ENCODE data around the gene KRTAP16-1. TPM values are rescaled to one million over a fixed set of nuclear protein-coding genes. Genes with fewer than 3 reads are reported as not detected.

KRTAP16-1 gene
- total RNA-seq, 1 donor from 2014 or later, result not detected

DNA sequence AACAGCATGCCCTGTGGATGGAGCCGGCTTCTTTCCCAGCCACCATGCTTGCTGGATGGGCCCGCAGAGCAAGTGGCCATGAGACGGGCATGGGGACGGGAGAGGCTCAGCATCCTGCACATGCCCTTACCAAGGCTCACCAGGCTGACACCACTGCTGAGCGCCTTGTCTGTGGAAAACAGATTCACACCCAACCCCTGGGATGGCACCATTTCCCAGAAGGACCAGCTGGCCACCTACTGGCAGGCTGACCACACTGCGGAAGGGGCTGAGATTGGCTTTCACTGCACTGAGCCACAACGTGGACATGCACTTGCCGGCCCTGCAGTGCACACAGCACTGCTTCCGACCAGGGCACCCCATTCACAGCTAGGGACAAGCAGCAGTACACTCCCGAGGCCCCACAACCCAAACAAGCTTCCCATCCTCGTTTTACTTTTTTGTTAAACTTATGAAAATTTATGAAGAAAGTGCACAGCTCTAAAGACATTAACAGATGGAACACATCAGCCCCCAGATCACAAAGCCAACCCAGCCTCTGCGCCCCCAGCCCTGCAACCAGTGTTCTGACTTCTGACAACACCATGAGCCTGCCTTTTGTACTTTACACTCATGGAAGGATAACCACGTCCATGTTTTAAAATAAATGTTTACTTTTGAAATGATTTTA is 20.3 kb upstream of the KRTAP16-1 start:
- peak; percentile 67 for DNase-seq

- no peak for DNase-seq
Measured at GRCh38 chr17:41328207-41328606, 19.1 kb upstream of the KRTAP16-1 start.

- DNase-seq, result no peak
Measured at GRCh38 chr17:41327411-41328120, 18.5 kb upstream of the KRTAP16-1 start.

GRCh38 chr17:41326173-41327145 is 17.4 kb upstream of the KRTAP16-1 start:
- no peak for DNase-seq

- DNase-seq, result no peak
Measured at GRCh38 chr17:41325611-41326010, 16.5 kb upstream of the KRTAP16-1 start.

- no peak for DNase-seq
Measured at GRCh38 chr17:41325126-41325525, 16.0 kb upstream of the KRTAP16-1 start.

GRCh38 chr17:41324180-41325075 is 15.3 kb upstream of the KRTAP16-1 start:
- DNase-seq, result peak; percentile 12

- no peak for DNase-seq
Measured at GRCh38 chr17:41322903-41323895, 14.1 kb upstream of the KRTAP16-1 start.

DNA sequence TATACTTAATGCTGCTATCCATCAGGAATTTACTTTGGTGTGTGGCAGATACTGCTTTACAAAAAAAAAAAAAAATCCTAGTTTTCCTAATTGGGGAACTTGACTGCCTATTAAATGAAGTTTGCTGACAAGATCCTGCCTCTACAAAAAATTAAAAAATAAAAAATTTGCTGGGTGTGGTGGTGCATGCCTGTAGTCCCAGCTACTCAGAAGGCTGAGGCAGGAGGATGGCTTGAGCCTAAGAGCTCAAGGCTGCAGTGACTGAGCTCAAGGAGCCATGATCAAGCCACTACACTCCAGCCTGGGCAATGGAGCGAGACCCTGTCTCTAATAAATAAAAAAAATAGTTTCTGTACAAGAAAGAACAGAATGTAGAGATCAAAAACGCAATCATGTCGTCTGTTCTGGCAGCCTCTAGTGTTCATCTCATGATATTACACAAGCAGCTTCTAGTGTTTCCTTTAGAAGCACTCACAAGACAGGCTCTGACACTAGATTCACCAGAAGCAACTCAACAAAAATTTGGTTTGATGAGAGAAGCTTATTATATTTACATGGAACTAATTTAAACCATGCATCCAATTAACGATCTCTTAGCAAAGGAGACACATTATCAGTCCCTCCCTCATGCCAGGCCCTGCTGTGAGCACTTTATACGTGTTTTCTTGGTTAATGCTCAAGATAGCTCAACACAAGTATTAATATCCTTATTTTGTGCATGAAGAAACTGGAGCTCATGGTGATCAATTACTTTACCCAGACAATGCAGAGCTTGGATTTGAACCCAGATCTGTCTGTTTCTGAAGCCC is 13.2 kb upstream of the KRTAP16-1 start:
- DNase-seq, result peak; percentile 68

DNA sequence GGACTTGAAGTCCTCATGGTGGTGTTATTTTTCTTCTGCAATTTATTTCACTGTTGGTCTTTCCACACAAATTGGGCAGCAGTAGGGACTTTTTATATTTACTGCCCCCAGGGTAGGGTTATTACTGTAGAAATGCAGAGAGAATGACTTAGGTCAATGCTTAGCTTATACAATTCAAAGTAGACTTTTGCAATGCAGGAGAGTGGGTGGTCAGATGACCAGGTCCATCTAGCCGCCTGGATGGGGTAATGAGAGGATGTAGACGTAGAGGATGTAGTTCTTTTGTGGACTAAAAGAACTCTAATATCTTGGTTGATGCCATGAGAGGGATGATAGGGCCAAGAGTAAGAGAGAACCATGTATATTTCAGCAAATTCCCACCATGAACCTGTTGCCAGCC is 9.1 kb upstream of the KRTAP16-1 start:
- DNase-seq, result no peak

DNA sequence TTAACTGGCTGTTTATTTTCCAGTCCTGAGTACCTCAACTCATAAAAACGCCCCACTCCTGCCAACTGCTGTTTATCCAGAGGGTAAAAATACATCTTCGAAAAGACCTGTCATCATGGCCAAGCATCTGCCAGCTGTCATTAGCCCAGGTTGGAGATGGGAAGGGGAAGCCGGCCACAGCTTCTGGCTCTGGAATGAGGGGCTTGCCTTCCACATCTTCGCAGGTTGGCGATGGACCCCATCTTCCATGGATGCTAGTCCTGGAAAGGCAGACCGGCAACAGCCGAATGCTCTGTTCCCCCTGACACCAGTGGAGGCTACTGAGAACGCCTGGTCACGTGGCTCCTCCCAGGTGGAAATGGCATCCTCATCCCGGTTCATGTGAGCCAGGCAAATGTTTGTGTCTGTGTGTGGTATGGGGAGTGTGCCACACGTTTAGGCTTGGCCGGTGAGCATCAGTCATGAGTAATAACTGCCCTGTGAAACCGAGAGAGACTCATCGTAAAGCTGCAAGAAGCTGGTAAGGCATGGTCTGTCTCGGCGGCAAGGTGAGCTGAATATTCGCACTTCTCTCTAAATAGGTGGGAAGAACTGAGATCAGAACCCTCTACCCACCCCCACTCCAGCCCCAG is 6.8 kb upstream of the KRTAP16-1 start:
- no peak for DNase-seq

DNA sequence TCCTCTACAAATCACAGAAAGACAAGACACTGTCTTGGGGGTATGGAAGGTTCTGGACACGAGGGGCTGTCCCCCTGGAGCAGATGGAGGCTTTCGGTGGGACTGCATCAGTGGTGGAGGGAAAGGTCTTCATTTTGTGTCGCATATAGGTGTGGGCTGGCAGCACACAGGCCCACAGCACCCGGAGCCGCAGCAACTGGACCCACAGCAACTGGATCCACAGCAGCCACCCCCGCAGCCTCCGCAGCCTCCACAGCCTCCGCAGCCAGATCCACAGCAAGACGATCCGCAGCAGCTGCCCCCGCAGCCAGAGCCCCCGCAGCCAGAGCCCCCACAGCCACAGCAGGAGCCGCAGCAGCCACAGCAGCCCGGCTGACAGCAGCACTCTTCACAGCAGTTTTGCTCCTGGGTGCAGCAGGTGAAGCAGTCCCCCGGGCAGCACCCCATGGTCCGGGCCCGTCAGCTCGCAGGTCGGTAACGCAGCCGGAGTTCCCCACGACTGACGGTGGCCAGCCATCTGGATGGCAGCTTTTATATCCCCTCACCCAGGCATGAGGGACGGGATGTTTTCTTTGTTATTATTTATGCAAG is 6.2 kb upstream of the KRTAP16-1 start, which contains the start of gene KRTAP17-1:
Gene KRTAP17-1, minus strand, starts transcription at position 507 of the 591 bp plus-strand sequence. Its CDS starts 60 bp downstream, at position 447.
- DNase-seq, result no peak

- DNase-seq, result no peak
Measured at GRCh38 chr17:41311111-41311510, 2.0 kb upstream of the KRTAP16-1 start.

- no peak for DNase-seq
Measured at GRCh38 chr17:41308251-41308917, 725 bp downstream of the KRTAP16-1 start.

DNA sequence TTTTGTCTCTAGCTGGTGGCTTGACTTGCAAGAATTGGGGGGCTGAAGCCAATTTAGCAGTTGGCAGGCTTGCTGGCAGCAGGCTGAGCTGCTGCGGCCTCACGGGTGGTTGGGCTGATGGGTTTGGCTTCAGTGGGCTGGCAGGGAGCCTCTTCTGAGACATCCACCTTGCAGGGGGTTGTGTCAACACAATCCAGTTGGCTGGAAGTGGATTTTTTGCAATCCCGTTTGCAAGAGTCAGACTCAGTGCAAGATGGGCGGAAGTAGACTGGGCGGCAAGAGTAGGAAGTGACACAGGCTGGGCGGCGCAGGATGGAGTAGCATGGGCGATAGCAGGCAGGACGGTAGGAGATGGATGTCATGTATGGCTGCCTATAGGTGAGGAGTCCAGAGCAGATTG is 1.5 kb downstream of the KRTAP16-1 start:
- DNase-seq, result no peak

GRCh38 chr17:41304091-41304490 is 5.0 kb downstream of the KRTAP16-1 start:
- DNase-seq, result no peak

GRCh38 chr17:41302981-41303380 is 6.1 kb downstream of the KRTAP16-1 start:
- no peak for DNase-seq
